ENCODE data around the gene TPI1.
"Not testable (repeated sequence)": the region's sequence is repeated elsewhere in the genome, so short reads cannot be mapped to it uniquely, and the experiment has no call there.

GRCh38 chr12:6886206-6886999 lies 19.1 kb downstream of the TPI1 start:
- TF ChIP-seq CTCF (IDR thresholded peaks at IDR 0.05 in 8 of 11, conservative IDR thresholded peaks at IDR 0.05 in 3 of 11); POLR2A (IDR thresholded peaks at IDR 0.05); POLR2AphosphoS5 (IDR thresholded peaks at IDR 0.05): not testable (repeated sequence)
